Astrocyte of the cerebellum (primary cell): ENCODE results near the gene RGL2.
A peak's percentile ranks its signal among the peaks of the same experiment; 100 is the strongest.

Experiments used
- DNase-seq: peaks from one replicate; pipeline ENCODE4 v3.0.0-alpha.2; 2011; ENCODE audit warnings: low read depth
- H3K4me3 ChIP-seq: 2 replicates; pipeline ENCODE4 v1.5.1; 2011; ENCODE audit warnings: mild to moderate bottlenecking, low read depth, low read length, moderate library complexity
- in situ Hi-C: cut with HindIII; loops from 2 replicates; pipeline ENCODE4 v1.10.0; 2017; ENCODE audit warnings: low sequenced_read_pairs
- TF ChIP-seq, protein P1 (sequence below): IDR thresholded peaks from 2 replicates; pipeline ENCODE4 v1.5.1; 2012; ENCODE audit warnings: low read length, low read depth, moderate library complexity, mild to moderate bottlenecking; ENCODE audit errors: missing control alignments

RGL2 gene

DNA sequence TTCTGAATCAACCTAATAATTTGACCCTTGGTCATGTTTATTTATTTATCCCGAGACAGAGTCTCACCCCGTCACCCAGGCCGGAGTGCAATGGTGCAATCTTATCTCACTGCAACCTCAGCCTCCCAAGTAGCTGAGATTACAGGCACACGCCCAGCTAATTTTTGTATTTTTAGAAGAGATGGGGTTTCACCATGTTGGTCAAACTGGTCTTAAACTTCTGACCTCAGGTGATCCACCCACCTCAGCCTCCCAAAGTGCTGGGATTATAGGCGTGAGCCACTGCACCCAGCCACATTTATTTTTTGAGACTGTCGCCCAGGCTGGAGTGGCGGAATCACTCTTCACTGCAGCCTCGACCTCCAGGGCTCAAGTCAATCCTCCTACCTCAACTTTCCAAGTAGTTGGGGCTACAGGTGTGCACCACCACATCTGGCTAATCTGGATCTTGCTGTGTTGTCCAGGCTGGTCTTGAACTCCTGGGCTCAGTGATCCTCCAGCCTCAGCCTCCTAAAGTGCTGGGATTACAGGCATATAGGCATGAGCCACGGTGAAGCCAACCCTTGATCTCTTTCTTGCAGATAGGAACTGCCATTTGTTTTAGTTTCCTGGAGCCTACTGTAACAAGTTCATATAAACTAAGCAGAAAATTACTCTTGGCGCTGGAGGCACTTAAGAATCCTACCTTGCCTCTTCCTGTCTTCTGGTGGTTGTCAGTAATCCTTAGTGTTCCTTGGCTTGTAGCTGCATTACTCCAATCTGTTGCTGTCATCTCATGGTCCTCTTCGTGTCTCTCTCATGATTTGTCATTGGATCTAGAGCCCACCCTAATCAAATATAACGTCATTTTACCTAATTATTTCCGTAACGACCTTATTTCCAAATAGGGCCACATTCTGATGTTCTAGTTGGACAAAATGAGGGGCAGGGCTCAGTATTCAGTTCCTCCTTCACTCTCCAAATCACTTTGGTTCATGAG is 24.5 kb downstream of the RGL2 start:
- TF ChIP-seq, protein P1, sequence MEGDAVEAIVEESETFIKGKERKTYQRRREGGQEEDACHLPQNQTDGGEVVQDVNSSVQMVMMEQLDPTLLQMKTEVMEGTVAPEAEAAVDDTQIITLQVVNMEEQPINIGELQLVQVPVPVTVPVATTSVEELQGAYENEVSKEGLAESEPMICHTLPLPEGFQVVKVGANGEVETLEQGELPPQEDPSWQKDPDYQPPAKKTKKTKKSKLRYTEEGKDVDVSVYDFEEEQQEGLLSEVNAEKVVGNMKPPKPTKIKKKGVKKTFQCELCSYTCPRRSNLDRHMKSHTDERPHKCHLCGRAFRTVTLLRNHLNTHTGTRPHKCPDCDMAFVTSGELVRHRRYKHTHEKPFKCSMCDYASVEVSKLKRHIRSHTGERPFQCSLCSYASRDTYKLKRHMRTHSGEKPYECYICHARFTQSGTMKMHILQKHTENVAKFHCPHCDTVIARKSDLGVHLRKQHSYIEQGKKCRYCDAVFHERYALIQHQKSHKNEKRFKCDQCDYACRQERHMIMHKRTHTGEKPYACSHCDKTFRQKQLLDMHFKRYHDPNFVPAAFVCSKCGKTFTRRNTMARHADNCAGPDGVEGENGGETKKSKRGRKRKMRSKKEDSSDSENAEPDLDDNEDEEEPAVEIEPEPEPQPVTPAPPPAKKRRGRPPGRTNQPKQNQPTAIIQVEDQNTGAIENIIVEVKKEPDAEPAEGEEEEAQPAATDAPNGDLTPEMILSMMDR = no peak
- H3K4me3 ChIP-seq = peak overlapping the region; percentile 95
- in situ Hi-C loops = no loop called here
- no peak for DNase-seq

DNA sequence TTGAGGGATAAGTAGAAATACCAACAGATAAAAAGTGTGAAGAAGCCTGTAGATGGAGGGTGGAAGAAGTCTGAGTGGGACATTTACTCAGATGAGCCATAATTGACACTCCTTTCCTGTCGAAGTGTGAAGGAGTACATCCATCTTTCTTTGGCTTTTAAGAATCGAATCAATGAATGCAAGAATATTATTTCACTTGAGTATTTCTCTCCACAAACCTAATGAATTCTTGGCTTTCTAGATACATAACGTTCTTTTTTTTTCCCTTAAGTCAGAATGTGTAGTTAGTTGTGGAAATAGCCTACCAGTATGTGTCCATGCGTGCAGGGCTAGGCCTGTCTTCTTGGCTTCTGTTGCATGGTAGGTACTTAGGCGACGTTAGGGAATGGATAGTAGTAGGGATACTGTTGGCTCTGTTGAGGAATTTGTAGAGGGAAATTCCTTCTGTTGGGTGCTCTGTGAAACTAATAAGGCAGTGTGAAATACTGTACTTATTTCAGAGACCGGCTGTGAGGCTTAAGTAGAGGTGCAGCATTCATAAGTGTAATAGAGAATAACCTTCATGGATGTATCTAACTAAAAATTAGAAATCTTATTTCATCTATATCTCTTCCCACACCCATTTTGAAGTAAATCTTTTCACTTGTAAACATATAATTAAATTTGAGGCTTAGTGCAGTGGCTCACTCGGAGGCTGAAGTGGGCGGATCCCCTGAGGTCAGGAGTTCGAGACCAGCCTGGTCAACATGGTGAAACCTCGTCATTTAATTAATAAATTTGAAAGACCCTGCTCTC is 25.4 kb downstream of the RGL2 start:
- DNase-seq = no peak
- H3K4me3 ChIP-seq = peak overlapping the region; percentile 95
- in situ Hi-C loops = no loop called here
- TF ChIP-seq, protein P1 = no peak

DNA sequence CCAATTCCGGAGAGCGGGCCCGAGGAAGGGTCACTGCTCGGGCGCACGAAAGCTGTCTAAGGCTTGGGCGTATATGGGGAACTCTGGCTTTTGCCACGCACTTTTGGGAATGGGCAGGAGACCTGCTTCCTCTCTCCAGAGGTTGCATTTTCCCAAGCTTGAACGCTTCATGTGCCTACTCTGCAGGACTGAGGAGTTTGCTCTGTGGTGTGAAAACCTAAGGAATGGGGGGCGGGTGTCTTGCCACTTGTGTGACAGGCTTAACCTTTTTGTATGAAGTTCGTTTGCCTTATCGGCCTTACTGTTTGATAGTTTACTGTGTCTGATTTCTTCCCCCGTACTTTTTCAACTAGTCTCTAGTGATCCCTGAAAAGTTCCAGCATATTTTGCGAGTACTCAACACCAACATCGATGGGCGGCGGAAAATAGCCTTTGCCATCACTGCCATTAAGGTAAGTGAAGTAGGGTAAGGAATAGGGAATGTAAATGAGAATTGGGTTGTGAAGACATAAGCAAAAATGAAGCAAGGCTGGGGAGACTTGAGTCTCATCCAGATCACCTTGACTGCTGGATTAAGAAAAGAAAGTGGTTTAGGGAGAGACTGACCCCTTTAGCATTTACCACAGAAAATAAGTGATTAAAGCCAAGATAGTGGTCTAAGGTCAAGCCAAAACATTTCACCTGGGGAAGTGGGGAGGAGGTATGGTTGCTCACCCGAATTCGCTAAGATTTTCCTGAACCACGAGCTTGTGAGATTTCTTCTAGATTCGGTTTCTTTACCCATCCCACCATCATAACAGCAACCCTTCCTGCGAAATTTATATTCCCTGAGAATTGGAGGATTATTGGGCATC is 26.2 kb downstream of the RGL2 start:
- no peak for DNase-seq
- TF ChIP-seq, protein P1 = no peak
- in situ Hi-C loops = no loop called here

DNA sequence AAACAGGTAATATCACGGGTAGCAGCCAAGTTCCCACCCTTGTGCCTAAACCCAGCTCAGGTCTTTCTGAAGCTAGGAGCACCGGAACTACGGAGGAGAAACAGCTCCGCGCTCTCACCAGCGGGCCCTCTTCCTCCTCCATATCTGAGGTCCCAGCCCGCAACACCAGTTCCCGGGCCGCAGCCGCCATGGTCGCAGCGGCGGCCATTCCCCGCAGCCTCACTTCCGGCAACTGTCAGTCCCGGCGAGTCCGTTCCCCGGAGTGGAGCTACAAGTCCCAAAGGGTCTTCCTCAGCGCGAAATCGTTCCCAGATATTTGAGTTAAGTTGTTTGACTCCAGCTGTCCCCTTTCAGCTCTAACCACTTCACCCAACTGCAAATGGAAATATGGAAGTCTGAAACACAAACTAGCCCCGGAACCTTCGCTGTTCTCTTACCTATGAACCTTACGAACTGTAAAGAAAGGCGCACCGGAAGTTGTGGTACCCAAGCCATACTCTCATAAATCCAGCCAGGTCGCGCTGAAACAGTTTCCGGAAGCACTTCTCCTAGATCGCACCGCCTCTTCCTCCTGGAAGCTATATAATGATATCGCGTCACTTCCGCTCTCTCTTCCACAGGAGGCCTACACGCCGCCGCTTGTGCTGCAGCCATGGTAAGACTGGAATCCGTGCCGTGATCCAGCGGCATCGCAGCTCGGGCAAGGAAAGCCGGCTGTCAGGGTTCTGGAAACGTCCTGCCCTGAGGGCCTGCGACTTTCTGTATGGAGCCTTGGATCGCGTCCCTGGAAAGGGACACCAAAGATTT is 27.1 kb downstream of the RGL2 start, which contains the start of the genes RPS18 and VPS52:
Gene RPS18, plus strand, starts transcription at position 608 of the 807 bp plus-strand sequence. Its CDS starts 45 bp downstream, at position 653.
Gene VPS52, minus strand, starts transcription at position 409 of the 807 bp plus-strand sequence. Its CDS starts 201 bp downstream, at position 208.
- in situ Hi-C loops = no loop called here
- TF ChIP-seq, protein P1 = no peak
- DNase-seq = peak; percentile 99
- peak within 1 kb of the TSS; percentile 95 for H3K4me3 ChIP-seq

More for the DNA sequence above, 26.2 kb downstream of the RGL2 start:
- peak overlapping the region; percentile 95 for H3K4me3 ChIP-seq

DNA sequence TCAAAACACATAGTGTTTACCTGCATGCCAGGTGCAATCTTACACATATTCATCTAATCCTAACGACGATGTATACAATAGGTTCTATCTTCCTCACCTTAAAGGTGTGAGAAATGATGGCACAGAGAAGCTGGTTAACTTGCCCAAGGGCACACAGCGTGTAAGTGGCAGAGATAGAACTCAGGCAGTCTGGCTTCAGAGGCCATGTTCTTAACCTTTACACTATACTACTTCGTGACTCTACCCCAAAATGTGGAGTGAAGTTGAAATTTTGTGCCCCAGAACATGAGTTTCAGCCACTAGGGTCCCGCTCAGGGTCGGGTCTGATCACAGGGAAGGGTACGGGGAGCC is 27.6 kb downstream of the RGL2 start:
- no peak for DNase-seq
- in situ Hi-C loops = no loop called here
- TF ChIP-seq, protein P1 = peak; percentile 10
- H3K4me3 ChIP-seq = peak overlapping the region; percentile 95
